GM18519 (cell line): Measurements from ENCODE around the gene SSTR1.

Source experiments
- ATAC-seq: cut with Tn5 transposase; IDR thresholded peaks from one replicate; pipeline ENCODE4 v1.9.1; 2021; ENCODE audit warnings: mild to moderate bottlenecking, moderate library complexity; ENCODE audit not compliant: unreplicated experiment, low FRiP score

Gene SSTR1

DNA sequence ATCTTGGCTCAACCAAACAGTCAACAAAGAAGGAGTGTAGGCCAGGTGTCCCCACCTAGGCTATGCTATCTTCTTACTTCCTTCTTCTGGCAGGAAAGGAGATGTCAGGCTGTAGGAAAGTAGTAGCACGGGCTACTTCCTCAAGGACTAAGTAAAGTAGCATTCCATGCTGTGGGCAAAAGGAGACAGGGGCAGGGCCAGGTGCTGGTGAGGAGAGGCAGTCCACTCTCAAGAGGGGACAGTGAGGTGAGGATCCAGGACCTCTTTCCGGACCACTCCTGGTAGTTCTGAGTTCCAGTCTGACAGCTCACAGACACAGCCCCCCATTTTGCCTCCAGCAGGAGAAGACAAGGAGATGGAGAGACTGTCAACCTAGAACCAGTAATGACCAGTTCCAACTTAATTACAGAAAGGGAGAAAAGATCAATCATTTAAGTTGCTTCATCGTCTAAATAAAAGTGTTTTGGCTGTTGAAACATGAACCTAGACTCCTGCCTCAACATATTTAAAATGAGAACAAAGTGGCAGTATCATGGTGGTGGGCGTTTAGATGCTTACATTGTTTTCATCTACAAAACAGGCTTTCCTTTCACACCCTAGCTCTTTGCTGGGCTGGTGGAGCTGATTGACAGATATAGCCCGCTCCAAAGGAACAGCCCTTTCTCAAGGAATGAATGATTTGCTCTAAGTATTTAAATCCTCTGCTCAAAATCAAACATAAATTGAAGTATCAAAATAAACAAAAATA is 5.1 kb upstream of the SSTR1 start:
- no peak for ATAC-seq

GRCh38 chr14:38203929-38204718 is 3.6 kb upstream of the SSTR1 start:
- ATAC-seq = no peak

DNA sequence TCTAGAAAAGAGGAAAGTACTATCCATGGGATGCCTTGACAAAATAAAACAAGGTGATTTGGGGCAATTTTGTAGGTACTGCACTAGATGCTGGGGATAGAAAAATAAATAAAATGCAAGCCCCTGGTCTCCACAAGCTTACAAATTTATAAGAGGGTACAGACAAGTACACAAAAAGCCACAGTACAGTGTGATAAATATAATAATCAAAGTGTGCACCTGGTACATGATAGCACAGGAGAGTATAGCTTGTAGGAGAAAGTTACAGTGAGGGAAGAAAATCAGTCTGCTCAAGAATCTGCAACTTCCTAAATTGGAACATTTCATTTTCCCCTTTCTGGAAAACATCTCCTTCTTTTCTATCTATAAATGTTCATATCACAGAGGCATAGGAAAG is 3.0 kb upstream of the SSTR1 start:
- ATAC-seq = no peak

- no peak for ATAC-seq
Measured at GRCh38 chr14:38205119-38205813, 2.4 kb upstream of the SSTR1 start.

GRCh38 chr14:38205949-38206665 is 1.6 kb upstream of the SSTR1 start:
- ATAC-seq = no peak

DNA sequence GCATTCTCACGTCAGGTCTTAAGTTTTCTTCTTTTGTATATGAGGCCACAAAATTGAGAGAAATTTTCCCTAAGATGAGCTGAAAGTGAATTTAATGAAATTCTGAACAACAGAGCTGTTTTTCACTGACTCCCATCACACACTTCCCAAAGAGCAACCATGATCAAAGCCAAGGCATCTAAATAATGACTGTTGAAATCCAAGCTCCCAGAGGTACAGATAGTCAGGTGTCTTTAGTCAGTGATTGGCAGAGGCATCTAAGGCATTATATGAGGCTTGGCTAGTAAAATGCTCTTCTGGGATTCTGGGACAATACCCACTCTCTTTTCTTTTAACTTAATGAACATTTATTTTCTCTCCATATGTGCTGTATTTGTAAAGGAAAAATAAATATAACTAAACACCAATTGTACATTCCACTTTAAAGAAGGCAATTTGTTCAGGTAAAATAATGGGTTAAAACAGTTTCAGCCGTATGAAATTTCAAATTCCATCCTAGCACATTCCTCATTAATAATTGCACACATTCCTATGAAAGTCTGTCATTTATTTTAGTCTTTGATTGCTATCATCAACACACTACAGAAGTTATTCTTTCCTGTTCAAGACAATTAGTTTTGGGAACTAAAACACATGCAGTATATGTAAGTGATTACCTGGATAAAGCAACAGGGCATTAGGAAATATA is 871 bp upstream of the SSTR1 start:
- ATAC-seq = no peak

DNA sequence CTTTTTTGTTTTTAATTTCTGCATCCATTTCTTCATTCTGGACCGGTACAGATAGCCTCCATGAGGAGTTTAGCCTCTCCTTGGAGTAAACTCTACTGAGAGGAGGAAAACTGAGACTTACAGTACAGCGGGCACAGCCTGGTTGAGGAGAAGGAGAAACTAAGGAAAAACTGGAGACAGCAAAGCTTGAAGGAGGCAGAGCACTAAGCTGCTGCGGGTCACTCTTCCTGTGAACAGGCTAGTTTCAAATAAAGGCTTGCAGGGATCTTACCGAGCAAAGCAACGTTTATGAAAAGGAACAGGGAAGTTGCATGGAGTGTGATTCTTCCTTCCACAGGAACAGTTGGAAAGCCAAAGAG is 348 bp upstream of the SSTR1 start:
- no peak for ATAC-seq

GRCh38 chr14:38208618-38209562 is 1.2 kb downstream of the SSTR1 start:
- ATAC-seq = no peak

GRCh38 chr14:38209572-38210557 is 2.2 kb downstream of the SSTR1 start:
- ATAC-seq = no peak

DNA sequence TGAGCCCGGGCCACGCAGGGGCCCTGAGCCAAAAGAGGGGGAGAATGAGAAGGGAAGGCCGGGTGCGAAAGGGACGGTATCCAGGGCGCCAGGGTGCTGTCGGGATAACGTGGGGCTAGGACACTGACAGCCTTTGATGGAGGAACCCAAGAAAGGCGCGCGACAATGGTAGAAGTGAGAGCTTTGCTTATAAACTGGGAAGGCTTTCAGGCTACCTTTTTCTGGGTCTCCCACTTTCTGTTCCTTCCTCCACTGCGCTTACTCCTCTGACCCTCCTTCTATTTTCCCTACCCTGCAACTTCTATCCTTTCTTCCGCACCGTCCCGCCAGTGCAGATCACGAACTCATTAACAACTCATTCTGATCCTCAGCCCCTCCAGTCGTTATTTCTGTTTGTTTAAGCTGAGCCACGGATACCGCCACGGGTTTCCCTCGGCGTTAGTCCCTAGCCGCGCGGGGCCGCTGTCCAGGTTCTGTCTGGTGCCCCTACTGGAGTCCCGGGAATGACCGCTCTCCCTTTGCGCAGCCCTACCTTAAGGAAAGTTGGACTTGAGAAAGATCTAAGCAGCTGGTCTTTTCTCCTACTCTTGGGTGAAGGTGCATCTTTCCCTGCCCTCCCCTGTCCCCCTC is 3.0 kb downstream of the SSTR1 start:
- ATAC-seq = no peak

- ATAC-seq = no peak
Measured at GRCh38 chr14:38211255-38211735, 3.6 kb downstream of the SSTR1 start.

DNA sequence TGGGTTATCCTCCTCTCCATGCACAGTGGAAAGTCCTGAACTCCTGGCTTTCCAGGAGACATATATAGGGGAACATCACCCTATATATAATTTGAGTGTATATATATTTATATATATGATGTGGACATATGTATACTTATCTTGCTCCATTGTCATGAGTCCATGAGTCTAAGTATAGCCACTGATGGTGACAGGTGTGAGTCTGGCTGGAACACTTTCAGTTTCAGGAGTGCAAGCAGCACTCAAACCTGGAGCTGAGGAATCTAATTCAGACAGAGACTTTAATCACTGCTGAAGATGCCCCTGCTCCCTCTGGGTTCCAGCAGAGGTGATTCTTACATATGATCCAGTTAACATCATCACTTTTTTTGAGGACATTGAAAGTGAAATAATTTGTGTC is 4.4 kb downstream of the SSTR1 start:
- no peak for ATAC-seq

DNA sequence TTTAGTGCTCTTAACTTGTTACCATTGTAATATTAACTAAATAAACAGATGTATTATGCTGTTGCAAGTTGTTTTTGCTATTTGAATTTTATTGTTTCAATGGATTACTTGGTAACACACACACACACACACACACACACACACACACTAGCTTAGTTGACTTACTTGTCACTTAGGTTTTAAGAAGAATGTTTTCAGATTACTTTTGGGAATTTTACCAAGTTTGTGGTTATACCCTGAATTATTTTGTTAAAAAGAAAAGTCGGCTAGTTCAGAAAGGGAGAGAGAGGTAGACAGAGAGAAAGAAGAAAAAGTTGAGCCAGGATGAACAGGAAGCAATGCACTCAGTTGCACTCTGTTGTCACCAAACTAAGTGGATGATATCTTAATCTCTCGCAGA is 5.3 kb downstream of the SSTR1 start:
- ATAC-seq = no peak

- ATAC-seq = no peak
Measured at GRCh38 chr14:38217553-38217952, 9.8 kb downstream of the SSTR1 start.

- no peak for ATAC-seq
Measured at GRCh38 chr14:38221077-38221476, 13.4 kb downstream of the SSTR1 start.

DNA sequence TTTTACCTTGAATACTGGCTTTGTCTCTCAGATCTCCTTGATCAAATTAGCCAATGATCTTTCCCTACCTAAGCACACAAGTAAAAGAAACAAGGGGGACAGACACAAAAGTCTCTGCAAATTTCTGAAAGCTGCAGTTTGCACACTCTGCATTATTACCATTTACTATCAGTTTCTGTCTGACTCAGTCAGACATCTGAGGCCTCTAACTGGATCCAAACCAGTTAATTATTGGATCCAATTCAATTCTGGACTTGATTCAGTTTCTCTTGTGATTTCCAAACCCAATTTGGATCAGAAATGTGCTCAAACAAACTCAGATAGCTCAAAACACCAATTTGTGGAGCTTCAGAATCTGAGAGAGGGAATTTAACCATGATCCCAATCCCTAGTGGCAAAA is 16.6 kb downstream of the SSTR1 start:
- ATAC-seq = no peak

DNA sequence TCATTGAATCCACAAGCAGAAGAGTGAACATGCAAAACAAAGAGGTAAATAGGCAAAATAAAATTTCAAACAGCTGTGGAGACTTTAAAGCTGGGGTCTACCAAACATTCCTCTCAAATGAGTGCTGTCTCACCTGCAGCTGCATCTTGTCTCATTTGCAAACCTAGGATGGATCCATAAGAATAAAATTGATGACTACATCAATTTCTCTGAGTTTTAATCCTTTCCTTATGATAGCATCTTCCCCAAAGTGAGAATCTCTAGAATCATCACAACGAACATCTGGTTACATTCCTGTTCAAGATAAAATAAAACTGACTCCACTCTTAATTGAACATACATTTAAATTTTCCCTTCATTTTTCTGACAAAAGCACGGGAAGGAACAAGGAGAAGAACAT is 18.2 kb downstream of the SSTR1 start:
- no peak for ATAC-seq
